SK-N-SH treated with all-trans-retinoic acid at 6 μM for 48 hours (cell line): Measurements from ENCODE around the gene DPYSL4.

Experiments
- ATAC-seq: fragments of 200-7000 bp; cut with Tn5 transposase; 3 replicates; pipeline ENCODE4 v1.9.1; 2020; ENCODE audit warnings: mild to moderate bottlenecking, moderate library complexity
- ARNTL ChIP-seq: fragments of 450-650 bp; formaldehyde crosslinking; IDR thresholded peaks from 2 replicates; pipeline ENCODE4 v1.5.0; 2020; ENCODE audit warnings: low read depth, mild to moderate bottlenecking, moderate library complexity, borderline replicate concordance
- BACH2 ChIP-seq: fragments of 250-450 bp; sonication (Bioruptor Pico); IDR thresholded peaks from 2 replicates; pipeline ENCODE4 v1.9.0; 2021; ENCODE audit warnings: mild to moderate bottlenecking, borderline replicate concordance
- CREB5 ChIP-seq: fragments of 250-450 bp; sonication (Bioruptor Pico); IDR thresholded peaks from 2 replicates; pipeline ENCODE4 v1.5.1; 2020; ENCODE audit warnings: low read depth, mild to moderate bottlenecking, moderate library complexity
- CSDC2 ChIP-seq: fragments of 250-450 bp; sonication (Bioruptor Pico); IDR thresholded peaks from 2 replicates; pipeline ENCODE4 v1.5.0; 2020; ENCODE audit warnings: mild to moderate bottlenecking, moderate library complexity
- CSRNP3 ChIP-seq: fragments of 250-450 bp; sonication (Bioruptor Pico); IDR thresholded peaks from 2 replicates; pipeline ENCODE4 v1.5.1; 2021; ENCODE audit warnings: mild to moderate bottlenecking, moderate library complexity
- ESRRG ChIP-seq: fragments of 250-450 bp; sonication (Bioruptor Pico); IDR thresholded peaks from 2 replicates; pipeline ENCODE4 v1.6.1; 2021; ENCODE audit warnings: mild to moderate bottlenecking
- ISL1 ChIP-seq: fragments of 250-450 bp; sonication (Bioruptor Pico); IDR thresholded peaks from 2 replicates; pipeline ENCODE4 v2.1.2; 2022; ENCODE audit warnings: mild to moderate bottlenecking, moderate library complexity
- OSR1 ChIP-seq: fragments of 250-450 bp; sonication (Bioruptor Pico); IDR thresholded peaks from 2 replicates; pipeline ENCODE4 v1.8.0; 2022; ENCODE audit warnings: moderate library complexity, mild to moderate bottlenecking, inconsistent platforms
- PATZ1 ChIP-seq: fragments of 250-450 bp; sonication (Bioruptor Pico); IDR thresholded peaks from 2 replicates; pipeline ENCODE4 v1.8.0; 2020; ENCODE audit warnings: mild to moderate bottlenecking, moderate library complexity, borderline replicate concordance
- POU6F1 ChIP-seq: fragments of 250-450 bp; sonication (Bioruptor Pico); IDR thresholded peaks from 2 replicates; pipeline ENCODE4 v1.8.0; 2021; ENCODE audit warnings: low read depth, mild to moderate bottlenecking, moderate library complexity, borderline replicate concordance
- PPARA ChIP-seq: fragments of 250-450 bp; sonication (Bioruptor Pico); IDR thresholded peaks from 2 replicates; pipeline ENCODE4 v1.5.0; 2020; ENCODE audit warnings: mild to moderate bottlenecking, borderline replicate concordance
- RARB ChIP-seq: fragments of 250-450 bp; sonication (Bioruptor Pico); IDR thresholded peaks from 2 replicates; pipeline ENCODE4 v1.8.0; 2021; ENCODE audit warnings: mild to moderate bottlenecking, moderate library complexity
- SNAI2 ChIP-seq: fragments of 250-450 bp; sonication (Bioruptor Pico); IDR thresholded peaks from 2 replicates; pipeline ENCODE4 v1.5.0; 2020; ENCODE audit warnings: mild to moderate bottlenecking, moderate library complexity
- TCF4 ChIP-seq: fragments of 250-450 bp; sonication (Bioruptor Pico); IDR thresholded peaks from 2 replicates; pipeline ENCODE4 v1.8.0; 2021; ENCODE audit warnings: mild to moderate bottlenecking, moderate library complexity, borderline replicate concordance
- TOX ChIP-seq: fragments of 250-450 bp; sonication (Bioruptor Pico); IDR thresholded peaks from 2 replicates; pipeline ENCODE4 v1.8.0; 2021; ENCODE audit warnings: mild to moderate bottlenecking, moderate library complexity, borderline replicate concordance
- TSHZ2 ChIP-seq: fragments of 250-450 bp; sonication (Bioruptor Pico); IDR thresholded peaks from 2 replicates; pipeline ENCODE4 v1.5.0; 2020; ENCODE audit warnings: mild to moderate bottlenecking, moderate library complexity
- ZC3H10 ChIP-seq: fragments of 250-450 bp; sonication (Bioruptor Pico); IDR thresholded peaks from 2 replicates; pipeline ENCODE4 v1.5.1; 2021; ENCODE audit warnings: mild to moderate bottlenecking, moderate library complexity
- ZFP3 ChIP-seq: fragments of 250-450 bp; sonication (Bioruptor Pico); IDR thresholded peaks from 2 replicates; pipeline ENCODE4 v1.5.0; 2020; ENCODE audit warnings: mild to moderate bottlenecking, moderate library complexity
- ZFP30 ChIP-seq: fragments of 450-650 bp; formaldehyde crosslinking; IDR thresholded peaks from 2 replicates; pipeline ENCODE4 v1.5.0; 2022; ENCODE audit warnings: mild to moderate bottlenecking, moderate library complexity
- ZNF565 ChIP-seq: fragments of 450-650 bp; formaldehyde crosslinking; conservative IDR thresholded peaks from 2 replicates; pipeline ENCODE4 v1.5.0; 2020; ENCODE audit warnings: low read depth, mild to moderate bottlenecking, moderate library complexity
- ZNF8 ChIP-seq: fragments of 450-650 bp; formaldehyde crosslinking; IDR thresholded peaks from 2 replicates; pipeline ENCODE4 v1.5.0; 2020; ENCODE audit warnings: mild to moderate bottlenecking, moderate library complexity

Gene DPYSL4

GRCh38 chr10:132140167-132140925 lies 46.4 kb upstream of the DPYSL4 start:
- TF ChIP-seq TSHZ2 (CRISPR knock-in tag) = no peak
- TF ChIP-seq POU6F1 = no peak
- no peak for TF ChIP-seq CSDC2 (CRISPR knock-in tag)
- no peak for TF ChIP-seq ISL1 (CRISPR knock-in tag)
- no peak for TF ChIP-seq PPARA
- no peak for TF ChIP-seq ZC3H10 (CRISPR knock-in tag)
- no peak for TF ChIP-seq RARB (CRISPR knock-in tag)
- no peak for TF ChIP-seq CSRNP3 (CRISPR knock-in tag)
- TF ChIP-seq CREB5 = no peak
- no peak for TF ChIP-seq PATZ1
- TF ChIP-seq TOX (CRISPR knock-in tag) = no peak
- TF ChIP-seq ZNF565 (CRISPR knock-in tag) = no peak
- TF ChIP-seq ARNTL (CRISPR knock-in tag) = no peak
- no peak for TF ChIP-seq BACH2 (CRISPR knock-in tag)
- no peak for TF ChIP-seq ESRRG (CRISPR knock-in tag)
- TF ChIP-seq ZNF8 = no peak
- TF ChIP-seq TCF4 (CRISPR knock-in tag) = no peak
- no peak for TF ChIP-seq ZFP3 (CRISPR knock-in tag)
- no peak for TF ChIP-seq ZFP30 (CRISPR knock-in tag)
- TF ChIP-seq SNAI2 (CRISPR knock-in tag) = no peak
- no peak for ATAC-seq

GRCh38 chr10:132141076-132141475 lies 45.7 kb upstream of the DPYSL4 start:
- ATAC-seq = no peak
- no peak for TF ChIP-seq ARNTL (CRISPR knock-in tag)
- TF ChIP-seq TCF4 (CRISPR knock-in tag) = no peak

GRCh38 chr10:132141526-132142395 lies 45.0 kb upstream of the DPYSL4 start:
- no peak for ATAC-seq
- TF ChIP-seq ARNTL (CRISPR knock-in tag) (no peak), CSDC2 (CRISPR knock-in tag) (no peak), TSHZ2 (CRISPR knock-in tag) (no peak), SNAI2 (CRISPR knock-in tag) (no peak), OSR1 (CRISPR knock-in tag) (no peak), ZNF565 (CRISPR knock-in tag) (no peak), PPARA (no peak), BACH2 (CRISPR knock-in tag) (no peak), POU6F1 (no peak), TCF4 (CRISPR knock-in tag) (no peak)
